Kidney tubule cell (primary cell): Measurements from ENCODE around the gene TMEM131L.
A peak's percentile ranks its signal among the peaks of the same experiment; 100 is the strongest.
"Not testable (repeated sequence)": the region's sequence is repeated elsewhere in the genome, so short reads cannot be mapped to it uniquely, and the experiment has no call there.

ENCODE experiments used
- DNase-seq: peaks from one replicate; pipeline ENCODE4 v3.0.0-alpha.2; 2018; ENCODE audit warnings: low spot score

Gene TMEM131L

GRCh38 chr4:153466081-153466948 is at the start of gene TMEM131L:
Gene TMEM131L, plus strand, starts transcription at chr4:153466360. Its CDS starts 38 bp downstream, at chr4:153466398.
- peak; percentile 65 for DNase-seq

- DNase-seq = not testable (repeated sequence)
Observed at GRCh38 chr4:153416456-153416855, 49.7 kb upstream of the TMEM131L start.

- no peak for DNase-seq
Observed at GRCh38 chr4:153418121-153418520, 48.0 kb upstream of the TMEM131L start.

DNA sequence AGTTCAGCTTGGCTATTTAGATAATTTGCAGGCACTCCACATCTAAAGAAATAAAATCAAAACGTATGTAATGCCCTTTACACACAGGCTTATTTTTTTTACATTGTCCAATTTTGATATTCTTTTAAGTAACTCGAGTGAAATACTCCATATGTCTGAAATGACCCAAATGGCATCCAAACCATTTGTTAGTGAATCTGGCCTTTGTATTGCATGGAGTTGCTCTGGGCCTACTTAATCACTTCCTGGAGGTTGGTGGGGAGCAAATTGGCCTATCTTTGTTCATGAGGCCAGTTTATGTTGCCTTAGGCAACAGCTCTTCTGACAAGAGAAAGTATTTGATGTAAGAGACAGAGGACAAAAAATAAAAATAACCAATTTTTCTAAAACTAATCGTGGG is 47.6 kb upstream of the TMEM131L start:
- DNase-seq = no peak

DNA sequence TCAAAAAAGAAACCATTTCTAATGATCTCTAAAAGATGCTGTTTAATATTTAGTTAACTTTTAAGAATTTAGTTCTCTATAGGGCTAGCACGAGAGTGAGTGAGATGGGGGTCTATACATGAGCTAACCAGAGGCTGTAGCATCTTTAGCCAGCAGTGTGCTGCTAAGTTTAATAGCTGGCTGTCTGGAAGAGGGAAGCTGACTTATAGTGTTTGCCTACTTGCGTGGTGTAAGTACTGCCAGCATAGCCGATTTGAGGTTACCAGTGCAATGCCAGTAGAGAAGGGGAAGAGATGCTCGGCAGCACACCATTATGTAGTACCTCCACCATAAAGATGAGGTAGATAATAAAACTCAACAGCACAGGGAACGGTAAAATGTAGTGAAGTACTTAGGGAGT is 47.1 kb upstream of the TMEM131L start:
- DNase-seq = no peak

DNA sequence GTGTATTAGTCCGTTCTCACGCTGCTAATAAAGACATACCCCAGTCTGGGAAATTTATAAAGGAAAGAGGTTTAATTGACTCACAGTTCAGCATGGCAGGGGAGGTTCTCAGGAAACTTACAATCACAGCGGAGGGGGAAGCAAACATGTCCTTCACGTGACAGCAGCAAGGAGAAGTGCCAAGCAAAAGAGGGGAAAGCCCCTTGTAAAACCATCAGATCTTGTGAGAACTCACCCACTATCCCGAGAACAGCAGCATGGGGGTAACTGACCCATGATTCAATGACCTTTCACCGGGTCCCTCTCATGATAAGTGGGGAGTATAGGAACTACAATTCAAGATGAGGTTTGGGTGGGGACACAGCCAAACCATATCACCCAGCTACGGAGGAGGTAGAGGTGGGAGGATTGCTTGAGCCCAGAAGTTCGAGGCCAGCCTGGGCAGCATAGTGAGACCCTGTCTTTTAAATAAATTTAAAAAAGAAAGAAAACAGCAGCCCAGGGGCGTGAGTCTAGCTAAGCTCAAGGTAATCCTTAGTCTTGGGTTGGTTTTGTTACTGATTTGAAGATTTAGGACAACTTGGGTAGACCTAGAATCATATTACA is 46.4 kb upstream of the TMEM131L start:
- DNase-seq = no peak

DNA sequence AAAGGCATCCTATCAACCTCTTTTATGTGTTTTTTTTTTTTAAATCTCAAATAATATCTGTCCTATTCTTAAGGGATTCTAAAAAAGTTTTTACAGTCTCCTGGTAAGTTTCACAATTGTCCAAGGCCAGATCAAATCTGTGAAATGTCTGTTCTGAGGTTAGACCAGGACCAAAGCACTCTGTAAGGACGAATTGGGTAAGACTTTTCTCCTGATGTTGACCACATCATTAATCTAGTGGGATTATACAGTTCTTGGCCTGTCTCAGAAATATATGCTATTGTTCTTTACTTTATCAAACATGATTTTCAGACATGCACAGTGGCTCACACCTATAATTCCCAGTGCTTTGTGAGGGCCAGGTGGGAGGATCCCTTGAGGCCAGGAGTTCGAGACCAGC is 45.8 kb upstream of the TMEM131L start:
- no peak for DNase-seq

DNA sequence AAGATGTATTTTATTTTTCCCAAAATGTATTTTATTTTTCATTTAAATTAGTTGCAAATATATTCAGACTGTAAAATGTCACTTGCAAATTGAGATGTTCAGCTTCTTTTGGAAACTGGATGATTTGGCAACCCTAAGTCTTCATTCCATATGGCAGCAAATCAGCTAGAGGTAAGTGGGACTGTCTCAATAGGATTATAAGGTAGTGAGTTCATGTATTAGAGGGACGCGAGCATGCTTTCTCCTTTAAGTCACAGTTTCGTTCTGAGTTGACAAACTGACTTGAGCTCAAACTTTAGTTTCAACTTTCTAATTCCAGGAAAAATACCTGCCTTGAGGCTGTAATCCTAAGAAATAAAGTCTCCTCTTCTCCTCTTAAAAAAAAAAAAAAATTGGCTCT is 44.2 kb upstream of the TMEM131L start:
- DNase-seq = no peak

DNA sequence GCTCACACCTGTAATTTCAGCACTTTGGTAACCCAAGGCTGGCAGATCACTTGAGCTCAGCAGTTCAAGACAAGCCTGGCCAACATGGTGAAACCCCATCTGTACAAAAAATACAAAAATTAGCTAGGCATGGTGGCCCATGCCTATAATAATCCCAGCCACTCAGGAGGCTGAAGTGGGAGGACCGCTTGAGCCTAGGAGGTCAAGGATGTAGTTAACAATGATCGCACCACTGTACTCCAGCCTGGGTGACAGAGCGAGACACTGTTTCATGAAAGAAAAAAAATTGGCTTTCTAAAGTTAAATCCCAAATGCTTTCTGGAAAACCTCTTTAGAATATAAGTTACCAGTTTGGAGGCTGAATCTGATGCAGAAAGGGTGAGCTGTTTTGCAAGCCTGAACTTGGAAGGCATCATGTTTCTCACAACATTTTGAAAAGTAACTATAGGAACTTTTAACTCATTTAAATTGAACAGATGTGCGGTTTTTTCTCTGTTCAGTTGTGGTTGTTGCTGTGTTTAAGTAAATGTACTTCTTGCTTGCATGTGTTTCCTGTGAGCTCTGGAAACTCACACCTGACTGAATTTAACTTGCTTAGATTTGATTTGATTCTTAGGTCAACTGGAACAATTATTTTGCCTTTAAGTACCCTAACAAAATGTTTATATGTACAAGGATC is 39.8 kb upstream of the TMEM131L start:
- DNase-seq = no peak

DNA sequence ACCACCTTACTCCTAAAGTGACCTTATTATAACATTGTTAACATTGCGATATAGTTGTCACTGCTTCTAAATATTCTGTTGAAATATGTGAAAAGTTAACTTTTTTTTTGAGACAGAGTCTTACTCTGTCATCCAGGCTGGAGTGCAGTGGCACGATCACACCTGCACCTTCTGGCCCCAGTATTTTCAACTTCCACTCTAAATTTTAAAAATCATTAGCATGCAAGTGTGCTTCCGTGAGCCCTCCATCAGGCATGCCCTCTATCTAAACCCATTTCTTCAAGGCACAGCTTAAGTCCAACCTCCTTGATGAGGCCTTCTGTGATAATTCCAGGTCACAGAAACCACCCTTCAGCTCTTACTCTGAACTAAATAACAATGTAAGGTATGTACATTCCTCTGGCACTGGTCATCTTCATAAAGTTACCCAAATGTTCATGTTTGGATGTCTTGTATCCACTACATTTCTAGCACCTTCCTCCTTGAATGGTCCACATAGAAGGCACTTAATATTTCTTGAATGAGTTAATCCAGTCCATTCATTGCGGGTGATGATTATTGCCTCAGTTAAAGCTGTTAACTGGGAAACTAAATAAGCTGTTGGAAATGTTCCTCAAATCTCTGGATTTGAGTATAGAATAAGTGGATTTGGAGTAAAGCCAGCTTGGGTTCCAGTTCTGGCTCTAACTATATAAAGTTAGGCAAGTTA is 38.6 kb upstream of the TMEM131L start:
- DNase-seq = peak; percentile 52

DNA sequence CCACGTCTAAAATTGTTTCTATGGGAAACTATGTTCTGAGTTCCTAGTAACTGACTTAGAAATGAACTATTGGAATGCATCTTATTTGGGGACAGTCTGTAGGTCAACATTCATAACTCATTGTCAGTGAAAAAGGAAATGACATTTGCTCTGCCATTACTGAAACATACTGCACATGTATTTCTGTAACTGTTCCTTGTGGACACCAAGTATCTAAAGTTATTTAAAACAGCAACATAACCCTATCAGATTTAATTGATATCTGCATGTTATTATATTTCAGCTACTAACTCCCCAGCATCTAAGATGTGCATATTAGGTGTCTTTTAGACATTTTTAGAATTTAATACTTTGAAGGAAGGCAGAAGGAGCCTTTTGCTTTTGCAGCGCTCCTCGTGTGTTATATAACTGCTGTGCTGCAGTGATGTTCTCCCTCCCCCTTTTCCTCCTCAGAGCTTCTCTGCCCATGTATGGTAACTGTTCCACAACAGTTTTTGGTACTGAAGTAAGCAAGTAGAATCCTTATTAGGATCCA is 37.2 kb upstream of the TMEM131L start:
- DNase-seq = no peak

DNA sequence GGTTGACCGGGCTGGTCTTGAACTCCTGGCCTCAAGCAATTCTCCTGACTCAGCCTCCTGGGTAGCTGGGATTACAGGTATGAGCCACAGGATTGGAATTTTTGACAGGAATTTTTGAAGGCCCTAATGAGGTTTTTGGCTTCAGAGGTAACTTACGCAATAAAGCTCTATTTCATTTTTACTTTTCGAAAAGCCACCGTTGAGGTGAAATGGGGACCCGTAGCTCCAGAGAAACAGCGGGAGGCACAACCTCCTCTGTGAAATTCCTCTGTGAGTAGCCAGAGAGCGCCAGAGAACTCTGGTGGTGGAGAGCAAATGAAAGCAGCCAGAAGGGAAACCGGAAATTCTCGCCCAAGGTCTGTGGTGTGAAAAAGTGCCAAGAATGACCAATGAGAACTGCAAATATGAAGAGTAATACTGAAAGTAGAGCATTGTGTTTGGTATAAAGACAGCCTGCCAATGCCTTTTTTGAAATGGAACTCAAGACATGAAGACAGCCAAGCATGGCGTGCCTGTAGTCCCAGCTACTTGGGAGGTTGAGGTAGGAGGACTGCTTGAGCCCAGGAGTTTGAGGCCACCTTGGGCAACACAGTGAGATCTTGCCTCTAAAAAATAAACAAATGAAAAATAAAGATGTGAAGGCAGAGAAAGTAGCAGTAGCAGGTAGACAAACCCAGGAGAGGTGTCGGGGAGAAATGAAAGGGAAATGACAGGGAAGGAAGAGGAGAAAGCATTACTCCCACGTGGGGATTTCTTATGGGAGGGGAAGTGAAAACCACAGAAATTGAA is 33.0 kb upstream of the TMEM131L start:
- DNase-seq = peak; percentile 61

DNA sequence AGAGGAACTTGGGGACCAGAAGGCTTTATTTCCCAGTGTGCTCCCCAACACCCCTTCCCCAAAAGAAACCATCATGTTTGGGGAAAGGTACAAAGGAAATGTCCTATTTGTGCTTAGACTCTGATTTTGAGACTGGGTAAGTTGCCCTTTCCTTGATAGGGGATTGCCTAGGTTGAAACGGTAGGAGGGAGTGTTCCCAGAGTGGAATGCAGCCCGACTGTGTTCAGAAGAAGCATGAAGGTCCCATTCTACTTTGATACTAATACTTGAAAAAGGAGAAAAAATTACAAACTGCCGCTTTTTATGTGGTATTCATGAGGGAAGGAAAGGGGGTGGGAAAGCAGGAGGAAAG is 32.4 kb upstream of the TMEM131L start:
- no peak for DNase-seq

GRCh38 chr4:153434190-153434589 is 32.0 kb upstream of the TMEM131L start:
- DNase-seq = no peak

DNA sequence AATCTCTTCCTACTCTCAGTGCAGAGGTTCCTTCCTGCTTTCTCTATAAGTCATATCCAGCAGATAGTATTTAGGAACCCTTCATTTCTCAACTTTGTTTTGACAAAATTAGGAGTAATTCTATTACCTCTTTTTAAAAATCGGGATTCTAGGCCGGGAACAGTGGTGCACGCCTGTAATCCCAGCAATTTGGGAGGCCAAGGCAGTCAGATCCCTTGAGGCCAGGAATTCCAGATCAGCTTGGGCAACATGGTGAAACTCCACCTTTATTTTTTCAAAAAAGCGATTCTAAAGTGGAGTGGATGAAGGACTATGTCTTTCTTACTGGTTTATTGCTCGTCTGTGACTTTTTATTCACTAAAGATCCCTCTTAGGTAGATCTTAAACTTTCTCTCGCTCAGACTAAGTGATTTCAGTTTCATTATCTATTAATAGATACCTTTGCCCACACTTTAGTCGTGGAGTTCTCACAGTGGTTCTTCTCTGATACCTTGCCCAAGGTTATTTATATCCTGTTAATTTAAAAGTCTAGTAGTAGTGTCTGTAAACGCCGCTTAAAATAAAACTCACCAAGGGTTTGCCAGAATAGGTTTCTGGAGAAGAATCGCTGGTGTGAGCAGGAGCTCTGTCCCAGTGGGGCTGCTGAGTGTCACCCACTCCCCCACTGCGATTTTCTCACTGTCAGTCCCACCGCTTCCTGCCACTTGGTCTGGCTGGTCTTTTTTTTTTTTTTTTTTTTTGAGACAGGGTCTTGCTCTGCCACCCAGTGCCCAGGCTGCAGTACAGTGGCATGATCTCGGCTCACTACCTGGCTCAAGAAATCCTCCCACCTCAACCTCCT is 27.0 kb upstream of the TMEM131L start:
- no peak for DNase-seq

DNA sequence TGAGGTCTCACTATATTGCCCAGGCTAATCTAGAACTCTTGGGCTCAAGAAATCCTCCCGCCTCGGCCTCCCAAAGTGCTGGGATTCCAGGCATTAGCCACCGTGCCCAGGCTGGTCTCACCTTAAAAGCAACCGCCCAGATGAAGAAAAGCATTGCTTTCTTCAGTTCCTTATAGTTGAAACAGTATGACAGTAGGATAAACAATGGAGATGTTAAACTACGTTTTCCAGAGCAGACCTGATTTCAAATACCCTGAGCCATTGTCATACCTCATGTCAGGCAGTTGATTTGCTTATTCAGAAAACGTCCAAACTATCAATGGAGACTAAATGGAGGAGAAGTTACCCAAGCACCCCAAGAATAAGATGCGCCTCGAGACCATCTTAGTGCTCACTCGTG is 26.3 kb upstream of the TMEM131L start:
- DNase-seq = no peak

DNA sequence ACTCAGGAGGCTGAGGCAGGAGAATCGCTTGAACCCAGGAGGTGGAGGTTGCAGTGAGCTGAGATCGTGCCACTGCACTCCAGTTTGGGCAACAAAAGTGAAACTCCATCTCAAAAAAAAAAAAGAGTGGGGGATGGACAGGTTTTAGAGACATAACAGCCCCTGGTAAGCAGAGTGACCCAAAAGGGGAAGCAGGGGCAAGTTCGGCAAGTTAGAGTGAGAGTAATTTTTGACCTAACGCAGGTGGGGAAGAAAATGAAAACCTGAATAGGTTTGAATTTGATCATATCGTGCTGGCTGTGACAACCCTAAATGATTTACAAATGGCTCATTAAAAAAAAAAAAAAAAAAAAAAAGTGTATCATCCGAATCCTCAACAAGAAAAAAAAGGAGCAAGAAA is 25.7 kb upstream of the TMEM131L start:
- no peak for DNase-seq

GRCh38 chr4:153447175-153447905 is 18.8 kb upstream of the TMEM131L start:
- DNase-seq = no peak

DNA sequence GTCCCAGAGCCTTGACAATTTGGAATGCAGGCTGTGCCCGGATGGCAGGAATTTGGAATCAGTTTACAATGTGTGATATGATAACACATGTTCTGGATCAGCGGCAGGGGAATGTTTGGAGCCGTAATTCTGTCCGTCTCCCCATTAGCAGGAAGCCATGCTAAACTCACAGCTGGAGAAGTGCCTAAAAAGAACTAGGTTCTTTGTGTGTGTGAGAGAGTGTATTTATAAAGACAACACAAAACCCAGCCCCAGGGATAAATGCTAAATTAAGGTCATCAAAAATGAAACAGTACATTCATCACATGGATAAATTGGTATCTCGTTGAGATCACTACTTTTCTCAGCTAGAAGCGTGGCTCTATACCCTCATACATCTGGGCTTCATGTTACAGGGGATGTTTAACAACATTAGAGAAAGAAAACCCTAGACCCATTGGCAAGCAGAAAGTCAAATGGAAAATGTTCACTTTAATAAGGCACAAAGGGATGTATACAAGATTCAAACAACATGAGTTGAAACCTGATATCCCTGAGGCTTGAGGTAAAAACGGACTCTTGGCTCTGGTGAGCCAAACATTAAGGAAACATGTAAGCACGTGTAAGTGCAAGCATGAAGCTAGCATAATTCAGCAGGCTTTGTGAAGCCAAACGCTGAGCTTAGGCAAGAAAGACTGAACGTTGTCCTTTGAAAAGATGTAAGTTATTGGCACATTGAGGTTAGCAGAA is 18.0 kb upstream of the TMEM131L start:
- no peak for DNase-seq
